Glutamatergic neuron (in vitro differentiated cells): ENCODE measurements around the gene EPHA3. TPM values are rescaled to one million over a fixed set of nuclear protein-coding genes. Genes with fewer than 3 reads are reported as not detected.

Experiments
- DNase-seq: peaks from one replicate; pipeline ENCODE4 v3.0.0; 2022
- H3K27ac Mint-ChIP-seq: one replicate; pipeline ENCODE4 v1.8.0; 2020; ENCODE audit warnings: mild to moderate bottlenecking, mixed read lengths, inconsistent platforms; ENCODE audit not compliant: unreplicated experiment
- H3K27me3 Mint-ChIP-seq: one replicate; pipeline ENCODE4 v1.8.0; 2020; ENCODE audit warnings: mild to moderate bottlenecking, moderate library complexity, mixed read lengths, inconsistent platforms; ENCODE audit not compliant: unreplicated experiment
- H3K36me3 Mint-ChIP-seq: one replicate; pipeline ENCODE4 v1.8.0; 2020; ENCODE audit warnings: mild to moderate bottlenecking, mixed read lengths, inconsistent platforms; ENCODE audit not compliant: unreplicated experiment
- H3K4me1 Mint-ChIP-seq: one replicate; pipeline ENCODE4 v1.8.0; 2020; ENCODE audit warnings: mild to moderate bottlenecking, low read depth, mixed read lengths, inconsistent platforms; ENCODE audit not compliant: unreplicated experiment
- H3K4me3 Mint-ChIP-seq: one replicate; pipeline ENCODE4 v1.8.0; 2020; ENCODE audit warnings: mild to moderate bottlenecking, mixed read lengths, inconsistent platforms; ENCODE audit not compliant: unreplicated experiment
- H3K9me3 Mint-ChIP-seq: one replicate; pipeline ENCODE4 v1.8.0; 2020; ENCODE audit warnings: mild to moderate bottlenecking, moderate library complexity, mixed read lengths, inconsistent platforms; ENCODE audit not compliant: unreplicated experiment
- total RNA-seq: library from RNA; stranded (reverse); fragmentation: NEBNext Ultra II Directional; extraction: Animal tissue kit (Norgen Biotek cat#: 25700); gene quantifications from one replicate; pipeline ENCODE4 v1.2.1, GENCODE V29; 2021; ENCODE audit not compliant: unreplicated experiment
- TF ChIP-seq, protein P1 (sequence below): fragments of 200-600 bp; sonication (generic); IDR thresholded peaks from one replicate; pipeline ENCODE4 v1.5.0; 2021; ENCODE audit not compliant: partially characterized antibody, unreplicated experiment

EPHA3 gene
- total RNA-seq, 1 donor from 2014 or later: 9.9 TPM

DNA sequence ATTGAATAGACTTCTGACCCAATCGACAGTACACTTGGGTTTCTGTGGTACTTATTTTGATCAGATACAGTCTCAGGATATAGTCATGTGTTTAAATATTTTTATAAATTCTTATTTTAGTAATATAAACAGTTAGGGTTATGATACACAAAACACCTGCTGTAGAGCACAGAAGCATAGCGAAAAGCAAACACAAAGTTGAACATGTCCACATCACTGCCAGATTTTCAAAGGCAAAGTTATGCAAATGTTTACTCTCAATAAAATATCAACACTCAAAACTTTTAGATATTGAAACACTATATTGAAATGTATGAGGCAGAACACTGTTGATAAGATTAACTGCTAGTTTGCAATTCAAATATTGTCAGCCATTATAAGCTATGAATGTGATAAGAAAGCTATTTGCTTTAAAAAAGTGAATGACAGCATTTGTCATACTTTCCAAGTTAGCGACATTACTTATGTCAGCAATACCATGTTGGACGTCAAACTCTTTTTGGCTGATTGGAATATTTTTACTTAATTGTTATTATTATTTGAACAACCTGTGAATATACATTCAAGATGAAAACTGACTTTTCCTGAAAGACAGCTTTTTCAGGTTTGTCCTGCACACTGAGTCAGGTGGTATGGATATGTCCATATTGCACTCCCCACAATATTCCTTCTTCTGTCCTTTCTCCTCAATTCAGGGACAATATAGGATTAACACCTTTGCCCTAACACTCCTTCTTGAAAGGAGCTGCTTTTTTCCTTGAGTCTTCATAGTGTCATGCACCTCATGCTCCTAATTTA is 367.1 kb downstream of the EPHA3 start:
- Mint-ChIP-seq H3K4me3 (no peak overlapping the region), H3K36me3 (no peaks in the 10 kb centered on the region), H3K4me1 (no peaks in the 10 kb centered on the region), H3K27ac (no peak overlapping the region), H3K9me3 (peaks cover 2% of the 10 kb centered on the region), H3K27me3 (peaks cover 3% of the 10 kb centered on the region)
- TF ChIP-seq, protein P1, sequence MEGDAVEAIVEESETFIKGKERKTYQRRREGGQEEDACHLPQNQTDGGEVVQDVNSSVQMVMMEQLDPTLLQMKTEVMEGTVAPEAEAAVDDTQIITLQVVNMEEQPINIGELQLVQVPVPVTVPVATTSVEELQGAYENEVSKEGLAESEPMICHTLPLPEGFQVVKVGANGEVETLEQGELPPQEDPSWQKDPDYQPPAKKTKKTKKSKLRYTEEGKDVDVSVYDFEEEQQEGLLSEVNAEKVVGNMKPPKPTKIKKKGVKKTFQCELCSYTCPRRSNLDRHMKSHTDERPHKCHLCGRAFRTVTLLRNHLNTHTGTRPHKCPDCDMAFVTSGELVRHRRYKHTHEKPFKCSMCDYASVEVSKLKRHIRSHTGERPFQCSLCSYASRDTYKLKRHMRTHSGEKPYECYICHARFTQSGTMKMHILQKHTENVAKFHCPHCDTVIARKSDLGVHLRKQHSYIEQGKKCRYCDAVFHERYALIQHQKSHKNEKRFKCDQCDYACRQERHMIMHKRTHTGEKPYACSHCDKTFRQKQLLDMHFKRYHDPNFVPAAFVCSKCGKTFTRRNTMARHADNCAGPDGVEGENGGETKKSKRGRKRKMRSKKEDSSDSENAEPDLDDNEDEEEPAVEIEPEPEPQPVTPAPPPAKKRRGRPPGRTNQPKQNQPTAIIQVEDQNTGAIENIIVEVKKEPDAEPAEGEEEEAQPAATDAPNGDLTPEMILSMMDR: no peak
- no peak for DNase-seq

DNA sequence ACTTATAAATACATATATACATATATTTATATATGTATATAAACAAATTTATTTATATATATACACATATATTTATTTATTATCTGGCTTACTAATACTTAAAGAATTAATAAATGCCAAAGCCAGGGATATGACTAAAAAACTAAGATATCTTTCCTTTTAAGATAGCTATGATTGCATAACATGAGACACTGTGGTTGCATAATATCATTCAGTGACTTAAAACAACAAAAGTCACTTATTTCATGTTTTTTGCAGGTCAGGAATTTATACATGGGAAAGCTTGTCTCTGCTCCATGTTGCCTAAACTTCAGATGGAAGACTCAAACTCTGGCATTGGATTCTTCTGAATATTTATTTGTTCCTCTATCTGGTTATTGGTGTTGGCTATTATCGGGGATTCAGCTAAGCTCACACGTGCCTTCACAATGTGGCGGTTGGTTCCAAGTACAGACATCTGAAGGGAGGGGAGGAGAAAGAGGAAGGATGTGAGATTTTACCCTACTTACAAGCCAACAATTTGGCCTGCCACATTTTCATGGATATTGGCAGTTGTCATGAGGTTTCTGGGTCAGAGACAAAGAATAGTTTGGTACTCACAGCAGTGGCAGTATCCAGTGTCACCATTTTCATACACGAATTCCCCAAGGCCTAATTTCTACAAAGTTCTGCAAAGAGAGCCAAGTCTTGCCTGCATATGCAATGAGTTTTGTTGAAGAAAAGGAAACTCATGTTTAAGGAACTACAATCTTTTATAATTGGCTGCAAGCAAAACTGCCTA is 381.6 kb downstream of the EPHA3 start:
- TF ChIP-seq, protein P1: no peak
- no peak overlapping the region for H3K4me3 Mint-ChIP-seq
- H3K36me3 Mint-ChIP-seq: no peaks in the 10 kb centered on the region
- H3K9me3 Mint-ChIP-seq: no peaks in the 10 kb centered on the region
- H3K27ac Mint-ChIP-seq: no peak overlapping the region
- DNase-seq: no peak
- H3K4me1 Mint-ChIP-seq: no peaks in the 10 kb centered on the region
- H3K27me3 Mint-ChIP-seq: peaks cover 2% of the 10 kb centered on the region

DNA sequence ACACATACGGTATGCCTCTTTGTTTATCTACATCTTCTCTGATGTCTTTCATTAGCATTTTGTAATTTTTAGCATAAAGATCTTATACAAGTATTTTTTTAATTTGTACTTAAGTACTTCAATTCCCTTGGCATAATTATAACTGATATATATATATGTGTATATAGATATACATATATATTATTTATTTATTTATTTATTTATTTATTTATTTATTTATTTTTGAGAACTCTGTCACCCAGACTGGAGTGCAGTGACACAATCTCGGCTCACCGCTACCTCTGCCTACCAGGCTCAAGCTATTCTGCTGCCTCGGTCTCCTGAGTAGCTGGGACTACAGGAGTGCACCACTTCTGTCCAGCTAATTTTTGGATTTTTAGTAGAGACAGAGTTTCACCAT is 382.7 kb downstream of the EPHA3 start:
- H3K9me3 Mint-ChIP-seq: no peaks in the 10 kb centered on the region
- TF ChIP-seq, protein P1: no peak
- DNase-seq: no peak
- H3K27me3 Mint-ChIP-seq: peaks cover 2% of the 10 kb centered on the region
- peaks cover 2% of the 10 kb centered on the region for H3K4me1 Mint-ChIP-seq
- H3K4me3 Mint-ChIP-seq: no peak overlapping the region
- H3K36me3 Mint-ChIP-seq: no peaks in the 10 kb centered on the region
- H3K27ac Mint-ChIP-seq: no peak overlapping the region

DNA sequence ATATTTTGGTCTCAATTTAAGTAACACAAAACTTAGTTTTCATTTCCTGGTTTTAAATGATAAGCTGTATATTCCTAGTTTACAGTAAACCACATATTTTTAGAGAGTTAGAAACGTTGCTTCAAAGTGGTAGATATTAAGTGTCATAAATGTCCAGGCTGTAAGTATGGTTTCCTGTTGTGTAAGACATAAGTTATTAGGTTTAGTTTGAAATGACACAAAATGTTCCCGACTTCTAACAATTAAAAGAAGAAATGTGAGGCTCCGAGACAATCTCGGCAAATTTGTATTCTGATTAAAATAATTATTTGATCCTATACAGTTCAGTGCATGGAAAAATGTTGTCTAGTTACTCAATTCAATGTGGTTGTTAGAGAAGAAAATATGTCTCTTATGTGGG is 387.3 kb downstream of the EPHA3 start:
- DNase-seq: no peak
- TF ChIP-seq, protein P1: no peak
- no peak overlapping the region for H3K27ac Mint-ChIP-seq
- peaks cover 4% of the 10 kb centered on the region for H3K27me3 Mint-ChIP-seq
- no peak overlapping the region for H3K4me3 Mint-ChIP-seq
- H3K9me3 Mint-ChIP-seq: no peaks in the 10 kb centered on the region
- no peaks in the 10 kb centered on the region for H3K36me3 Mint-ChIP-seq
- peaks cover 8% of the 10 kb centered on the region for H3K4me1 Mint-ChIP-seq
